NOMO-1 (cell line): ENCODE data around the gene MRPL50.

Experiments used
- DNase-seq, 2 experiments: peaks; one replicate each; lab custom pipeline; 2025; ENCODE audit not compliant: unreplicated experiment in 2 of 2; lab: John Stamatoyannopoulos, UW

Gene MRPL50

DNA sequence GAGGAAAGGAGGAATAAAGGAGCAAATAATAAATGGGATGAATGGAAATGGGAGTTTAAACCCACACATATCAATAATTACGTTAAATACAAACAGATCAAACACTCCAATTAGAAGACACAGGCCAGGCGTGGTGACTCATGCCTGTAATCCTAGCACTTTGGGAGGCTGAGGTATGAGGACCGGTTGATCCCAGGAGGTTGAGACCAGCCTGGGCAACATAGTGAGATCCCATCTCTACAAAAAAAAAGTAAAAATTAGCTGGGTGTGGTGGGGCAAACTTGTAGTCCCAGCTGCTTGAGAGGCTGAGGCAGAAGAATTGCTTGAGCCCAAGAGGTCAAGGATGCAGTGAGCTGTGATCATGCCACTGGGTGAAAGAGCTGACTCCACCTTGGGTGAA, 17.3 kb downstream of the MRPL50 start:
- no peak for DNase-seq

- no peak for DNase-seq
These were observed 18.1 kb downstream of the MRPL50 start for GRCh38 chr9:101380295-101380694.

GRCh38 chr9:101376111-101376848, 22.1 kb downstream of the MRPL50 start:
- no peak for DNase-seq

DNA sequence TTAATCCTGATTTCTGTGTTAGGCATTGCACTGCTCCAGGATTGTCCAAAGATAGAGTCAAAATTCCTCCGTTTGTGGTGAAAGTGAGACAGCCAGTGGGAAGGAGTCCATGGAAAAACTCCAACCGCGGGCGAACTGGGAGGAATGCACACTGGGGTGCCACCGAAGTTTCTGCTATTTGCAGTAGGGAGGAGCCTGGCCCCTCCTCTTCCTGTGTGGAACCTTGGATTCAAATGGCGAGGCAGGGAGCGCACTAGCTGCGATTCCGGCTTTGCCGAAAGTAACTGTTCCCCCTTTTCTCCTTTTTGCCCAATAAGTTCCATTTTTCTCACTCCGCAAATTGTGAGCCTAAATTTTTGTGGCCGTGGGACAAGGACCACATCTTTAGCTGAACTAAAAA, 22.9 kb downstream of the MRPL50 start:
- DNase-seq = no peak

- no peak for DNase-seq
These were observed 25.9 kb downstream of the MRPL50 start for GRCh38 chr9:101372327-101373118.

GRCh38 chr9:101371813-101372212, 26.6 kb downstream of the MRPL50 start:
- no peak for DNase-seq

- no peak for DNase-seq
These were observed 28.4 kb downstream of the MRPL50 start for GRCh38 chr9:101369884-101370531.

DNA sequence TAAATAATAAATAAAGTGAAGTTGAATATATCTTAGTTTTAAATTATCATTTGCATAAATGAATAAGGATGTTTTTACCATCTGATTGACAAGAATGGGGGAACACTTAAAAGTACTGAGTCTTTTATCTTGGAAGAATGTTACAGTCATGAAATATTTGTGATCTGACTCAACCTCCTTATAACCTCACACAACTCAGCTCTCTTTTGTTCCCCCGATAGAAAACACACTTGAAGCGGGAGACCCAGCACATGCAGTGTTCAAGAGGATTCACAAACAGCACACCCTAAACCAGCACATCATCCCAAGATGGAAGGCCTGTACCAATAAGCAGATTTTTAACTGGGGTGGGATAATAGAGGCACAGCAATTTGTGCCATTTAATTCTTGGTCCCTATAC, 29.1 kb downstream of the MRPL50 start:
- no peak for DNase-seq

DNA sequence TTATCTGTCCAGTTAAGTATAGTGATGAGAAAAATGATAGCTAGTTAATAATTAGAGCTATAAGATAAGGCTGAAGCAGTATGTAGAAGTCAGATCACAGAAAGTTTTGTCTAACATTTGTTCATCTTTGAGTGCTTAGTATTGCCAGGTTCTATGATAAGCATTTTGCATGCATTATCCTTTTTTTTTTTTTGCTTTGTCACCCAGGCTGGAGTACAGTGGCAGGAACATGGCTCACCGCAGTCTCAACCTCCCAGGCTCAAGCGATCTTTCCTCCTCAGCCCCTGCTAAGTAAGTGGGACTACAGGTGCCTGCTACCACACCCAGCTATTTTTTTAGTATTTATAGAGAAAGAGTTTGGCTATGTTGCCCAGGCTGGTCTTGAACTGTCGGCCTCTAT, 31.1 kb downstream of the MRPL50 start:
- DNase-seq = no peak

DNA sequence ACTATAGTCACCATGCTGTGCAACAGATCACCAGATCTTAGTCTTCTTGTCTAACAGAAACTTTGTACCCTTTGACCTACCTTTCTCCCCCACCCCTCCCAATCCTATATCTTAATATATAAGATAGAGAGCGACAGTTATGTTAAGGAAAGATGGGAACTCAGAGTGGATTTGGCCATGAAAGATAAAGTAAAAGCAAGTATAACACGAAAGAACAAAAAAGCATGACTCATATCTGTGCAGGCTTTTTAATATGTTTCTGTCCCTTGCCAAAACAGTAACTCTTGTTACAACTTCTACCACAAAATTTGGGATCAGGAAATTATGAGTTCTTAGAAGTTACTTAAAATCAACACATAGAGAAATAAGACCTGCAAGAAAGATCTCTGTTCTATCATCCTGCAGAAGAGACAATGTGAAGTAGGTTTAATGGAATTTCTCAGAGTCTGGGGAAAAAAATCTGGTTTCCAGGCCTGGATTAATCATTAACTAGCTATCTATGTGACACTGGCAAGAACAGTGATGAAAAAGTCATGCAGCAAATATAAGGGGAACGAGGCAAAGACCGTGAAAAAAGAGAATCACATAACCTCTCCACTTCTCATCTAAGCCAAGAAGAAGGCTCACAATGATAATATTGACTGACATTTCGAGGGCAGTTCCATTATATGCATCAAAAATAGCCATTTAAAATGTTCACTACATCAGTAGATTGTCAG, 32.2 kb downstream of the MRPL50 start:
- no peak for DNase-seq

GRCh38 chr9:101365181-101365580, 33.2 kb downstream of the MRPL50 start:
- no peak for DNase-seq

GRCh38 chr9:101362450-101362849, 36.0 kb downstream of the MRPL50 start:
- DNase-seq = no peak

DNA sequence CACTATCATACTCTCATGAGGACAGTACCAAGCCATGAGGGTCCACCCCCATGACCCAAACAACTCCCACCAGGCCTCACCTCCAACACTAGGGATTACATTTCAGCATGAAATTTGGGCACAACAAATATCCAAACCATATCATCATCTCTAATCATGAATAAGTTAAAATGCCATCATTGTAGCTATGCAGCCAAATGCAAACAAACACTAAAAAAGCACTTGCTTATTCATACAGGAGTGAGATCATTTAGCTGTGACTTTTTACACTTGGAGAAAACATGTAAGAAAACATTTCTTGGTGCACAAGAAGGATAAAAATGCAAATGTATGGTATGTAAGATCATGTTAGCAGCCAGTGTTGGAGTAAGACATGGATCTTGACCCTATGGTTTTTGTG, 37.8 kb downstream of the MRPL50 start:
- no peak for DNase-seq

DNA sequence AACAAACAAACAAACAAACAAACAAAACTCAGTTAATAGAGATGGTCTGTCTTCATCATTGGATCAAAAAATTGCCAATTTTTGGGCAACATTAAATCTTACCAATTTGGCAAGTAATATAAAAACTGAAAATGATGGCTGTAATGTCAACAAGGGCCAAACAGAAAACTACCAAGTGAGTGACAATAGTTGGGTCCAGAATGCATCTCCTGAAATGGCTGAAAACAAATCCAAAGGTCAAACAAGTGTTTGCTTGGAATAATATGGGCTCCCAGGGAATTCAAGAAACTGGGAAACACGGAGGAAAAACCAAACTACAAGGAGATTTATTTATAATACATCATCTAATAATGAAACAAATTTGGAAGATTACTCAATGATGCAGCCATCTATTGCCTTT, 38.7 kb downstream of the MRPL50 start:
- DNase-seq = no peak

- no peak for DNase-seq
These were observed 41.8 kb downstream of the MRPL50 start for GRCh38 chr9:101356619-101357018.

GRCh38 chr9:101354765-101355708, 43.4 kb downstream of the MRPL50 start:
- DNase-seq = no peak

GRCh38 chr9:101354143-101354764, 44.2 kb downstream of the MRPL50 start:
- DNase-seq = no peak

DNA sequence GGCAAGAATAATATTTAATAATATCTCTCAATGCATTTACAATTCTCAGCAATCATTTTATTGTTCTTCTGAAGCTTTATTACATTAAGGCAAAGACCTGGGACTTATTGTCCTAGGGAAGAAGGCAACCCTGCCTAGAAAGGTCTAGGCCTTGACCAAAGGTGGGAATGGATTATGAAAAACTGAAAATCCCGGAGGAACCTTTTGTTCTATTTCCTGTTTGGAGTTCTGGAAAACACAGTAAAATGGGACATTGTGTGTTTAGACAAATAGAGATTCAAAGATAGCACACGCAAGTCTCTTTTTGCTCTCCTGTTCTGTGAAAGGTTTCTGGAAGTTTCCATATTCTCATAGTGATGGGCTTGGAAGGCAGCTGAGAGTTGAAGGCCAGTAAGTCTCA, 44.7 kb downstream of the MRPL50 start:
- no peak for DNase-seq

DNA sequence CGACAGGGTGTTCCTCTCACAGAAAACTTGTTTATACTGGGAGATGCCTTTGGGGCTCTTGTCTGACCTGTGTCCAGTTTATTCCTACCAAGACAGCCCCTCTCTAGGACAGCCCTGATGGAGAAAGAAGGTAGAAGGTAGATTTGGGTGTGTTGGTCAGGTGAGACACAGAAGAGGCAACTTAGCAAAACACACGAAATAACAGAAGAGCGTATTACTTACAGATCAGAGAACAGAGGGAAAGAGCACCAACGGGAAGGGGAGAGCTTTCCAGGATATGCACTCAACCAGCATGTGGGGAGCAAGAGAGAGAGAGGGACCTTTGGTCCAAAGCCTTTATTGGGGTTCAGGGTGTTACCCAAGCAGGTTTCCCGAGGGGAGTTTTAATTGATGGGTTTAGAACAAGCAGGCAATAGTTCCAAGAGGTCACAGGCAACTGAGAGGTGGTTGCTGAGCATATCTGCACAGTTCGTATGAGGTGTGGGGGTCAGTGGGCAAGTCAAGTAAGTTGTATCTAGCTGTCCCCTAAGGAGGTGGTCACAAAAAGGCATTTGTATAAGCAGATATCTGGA, 45.4 kb downstream of the MRPL50 start:
- DNase-seq = no peak
